ENCODE results near the gene TANC1.

TANC1 gene

DNA sequence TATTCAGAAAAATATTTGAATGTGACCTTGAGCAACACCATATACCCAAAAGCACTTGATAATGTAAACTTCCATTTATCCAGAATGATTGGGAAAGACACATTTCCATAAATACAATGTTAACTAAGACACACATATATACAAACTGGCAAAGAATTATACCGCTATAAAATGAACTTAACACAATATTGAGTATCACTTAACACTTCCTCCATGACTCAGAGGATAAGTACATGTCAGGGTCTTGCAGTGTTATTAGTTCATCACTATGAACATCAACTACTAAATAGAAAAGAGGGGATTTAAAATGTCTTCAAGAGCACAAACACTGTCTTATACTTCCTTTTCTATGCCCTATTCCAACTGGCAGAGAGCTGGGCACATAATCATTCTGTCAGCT lies 299.5 kb downstream of the TANC1 start:
- DNase-seq (ENCODE audit: low read depth) = no peak

DNA sequence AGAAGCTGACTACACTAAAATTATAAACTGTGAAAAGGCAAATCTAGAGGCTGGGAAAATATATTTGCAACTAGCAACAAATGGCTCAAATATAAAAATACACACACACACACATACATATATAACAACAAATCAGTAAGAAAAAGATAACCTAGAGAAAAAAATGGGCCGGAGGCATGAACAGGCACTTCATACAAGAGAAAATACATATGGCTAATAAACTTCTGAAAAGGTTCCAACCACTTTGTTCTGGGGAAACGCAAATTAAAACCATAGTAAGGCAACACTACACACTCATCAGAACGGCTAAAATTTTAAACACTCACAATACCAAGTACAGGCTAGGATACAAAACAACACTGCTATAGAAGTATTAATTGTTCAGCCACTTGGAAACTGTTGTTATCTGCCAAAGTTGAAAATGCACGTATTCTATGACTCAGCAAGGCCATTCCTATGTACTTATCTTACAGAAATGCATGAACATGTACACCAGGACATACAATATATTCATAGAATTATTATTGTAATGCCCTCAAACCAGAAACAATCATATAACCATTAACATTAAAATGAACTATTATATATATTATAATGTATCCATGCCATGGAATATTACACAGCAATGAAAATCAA lies 302.4 kb downstream of the TANC1 start:
- no peak for DNase-seq (ENCODE audit: low read depth)

DNA sequence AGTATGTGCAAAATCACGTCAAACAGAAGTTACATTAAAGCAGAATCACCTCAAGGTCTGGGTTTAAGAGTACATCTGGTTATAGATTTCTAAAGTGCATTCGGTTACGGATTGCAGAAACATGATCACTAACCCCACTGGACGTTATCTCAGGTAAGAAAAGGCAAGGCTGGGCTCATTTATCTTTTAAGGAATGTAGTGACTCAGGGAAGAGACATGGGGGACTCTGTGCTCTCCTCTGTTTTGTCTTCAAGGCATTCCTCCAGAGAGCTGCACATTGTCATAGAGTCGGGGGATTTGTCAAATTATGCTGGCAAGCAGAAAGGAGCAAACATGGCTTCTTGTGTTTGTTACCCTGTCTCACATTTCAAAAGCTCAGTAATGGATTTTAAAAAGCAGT lies 303.7 kb downstream of the TANC1 start:
- DNase-seq (ENCODE audit: low read depth) = no peak

DNA sequence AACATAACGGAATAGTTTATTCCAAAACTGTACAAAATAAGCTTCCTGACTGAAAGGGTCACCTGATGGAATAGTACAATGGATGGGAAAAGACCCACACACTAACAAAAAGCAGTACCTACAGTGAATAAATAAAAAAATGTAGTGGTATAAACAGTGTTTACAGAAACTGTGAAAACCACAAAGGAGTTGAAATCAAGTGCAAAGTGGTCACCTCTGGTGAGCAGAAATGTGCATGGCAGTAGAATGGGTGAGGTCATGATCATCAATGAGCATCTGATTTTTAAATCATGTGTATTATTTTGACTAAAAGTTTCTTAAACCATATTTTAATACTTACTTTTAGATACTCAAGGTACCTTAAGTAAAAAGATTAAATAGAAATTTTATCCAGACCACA lies 306.7 kb downstream of the TANC1 start:
- no peak for DNase-seq (ENCODE audit: low read depth)

DNA sequence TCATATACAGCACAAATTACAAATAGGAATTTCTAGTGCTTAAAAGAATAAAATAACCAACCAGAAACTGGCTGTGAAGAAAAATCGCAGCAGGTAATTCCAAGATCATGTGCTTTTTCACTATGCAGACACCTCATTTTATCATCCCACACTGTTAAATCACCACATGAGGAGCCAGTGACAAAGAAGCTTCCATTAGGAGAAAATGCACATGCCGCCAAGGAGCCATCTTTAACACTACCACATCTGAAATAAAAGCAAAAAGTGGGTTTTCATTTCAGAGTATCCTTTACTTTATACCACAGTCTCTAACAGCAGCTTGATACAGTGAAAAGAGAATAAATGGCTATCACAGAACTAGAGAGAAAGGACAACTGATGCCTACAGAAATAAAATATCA lies 311.3 kb downstream of the TANC1 start:
- DNase-seq (ENCODE audit: low read depth) = no peak

DNA sequence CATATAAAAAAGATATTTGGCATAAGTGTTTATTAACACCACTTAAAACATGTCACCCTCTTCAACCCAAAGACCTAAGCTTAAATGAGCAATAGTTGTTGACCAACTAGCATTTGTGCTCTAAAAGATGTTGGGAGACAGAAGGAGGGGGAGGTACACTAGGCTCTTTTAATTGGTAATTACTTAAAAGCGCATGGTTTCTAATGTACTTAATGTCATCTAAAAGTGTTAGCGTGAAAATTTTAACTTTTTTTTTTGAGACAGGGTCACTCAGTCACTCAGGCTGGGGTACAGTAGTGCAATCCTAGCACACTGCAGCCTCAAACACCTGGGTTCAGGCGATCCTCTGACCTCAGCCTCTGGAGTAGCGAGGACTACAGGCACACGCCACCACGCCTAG lies 312.6 kb downstream of the TANC1 start:
- DNase-seq (ENCODE audit: low read depth) = no peak

Data from stimulated activated CD4-positive, alpha-beta T cell treated with anti-CD3 and anti-CD28 coated beads, Interleukin-2, amount 100 ng/mL, for 4 hours (primary cell).